Endothelial cell of umbilical vein (primary cell): Measurements from ENCODE around the gene ZNF609. TPM values are rescaled to one million over a fixed set of nuclear protein-coding genes. Genes with fewer than 3 reads are reported as not detected.

Experiments
- BruUV-seq: library from RNA; stranded (reverse); fragments of 400-500 nt; replicated peaks from 2 replicates; lab custom pipeline; 2021; lab: Mats Ljungman, UMichigan
- CTCF ChIA-PET: fragments of 300-600, 350-600 bp; sonication (Branson Sonifier 250); formaldehyde crosslinking; loops from one replicate; lab custom pipeline; 2021; ENCODE audit warnings: antibody characterized with exemption, inconsistent platforms; lab: Charles Lee
- POLR2A ChIA-PET: fragments of 300-600, 350-600 bp; sonication (Branson Sonifier 250); formaldehyde crosslinking; loops from one replicate; lab custom pipeline; 2021; ENCODE audit warnings: antibody characterized with exemption, inconsistent platforms; lab: Charles Lee
- DNase-seq: peaks from one replicate; pipeline ENCODE4 v3.0.0-alpha.2; 2011; ENCODE audit warnings: low read depth, low spot score
- FAIRE-seq: peaks from 2 replicates; lab custom pipeline; 2011; peaks lifted over from hg19 to GRCh38; lab: Jason Lieb, UNC
- H2AFZ ChIP-seq: 2 replicates; pipeline ENCODE4 v1.6.0; 2012; ENCODE audit warnings: low read depth, low read length, control low read depth, inconsistent platforms
- H3K27ac ChIP-seq: 2 replicates; pipeline ENCODE4 v1.5.1; 2011; ENCODE audit warnings: low read depth, mild to moderate bottlenecking, control low read depth, low read length, moderate library complexity; ENCODE audit not compliant: insufficient read depth
- H3K27me3 ChIP-seq, 2 experiments: 2 replicates each; pipeline versions ENCODE4 v1.6.0 to v1.6.1; 2011; ENCODE audit warnings: low read length in 2 of 2, mixed read lengths in 1 of 2; ENCODE audit not compliant: control insufficient read depth in 2 of 2, insufficient read depth in 2 of 2
- H3K36me3 ChIP-seq, 2 experiments: 2 replicates in 1 of 2; 3 replicates in 1 of 2; pipeline ENCODE4 v1.5.1; 2011; ENCODE audit warnings: low read length in 2 of 2, mild to moderate bottlenecking in 1 of 2, moderate library complexity in 1 of 2; ENCODE audit not compliant: control insufficient read depth in 2 of 2, insufficient read depth in 2 of 2; ENCODE audit errors: extremely low read depth in 1 of 2
- H3K4me1 ChIP-seq: 3 replicates; pipeline ENCODE4 v1.5.1; 2011; ENCODE audit warnings: mild to moderate bottlenecking, low read length; ENCODE audit not compliant: control insufficient read depth, insufficient read depth; ENCODE audit errors: extremely low read depth
- H3K4me2 ChIP-seq: 2 replicates; pipeline ENCODE4 v1.6.1; 2011; ENCODE audit warnings: low read length, control low read depth, mixed read lengths; ENCODE audit not compliant: insufficient read depth
- H3K4me3 ChIP-seq, 3 experiments: fragments of 200-600 bp in 1 of 3; sonication (generic), shearing (Covaris generic) in 1 of 3; replicated peaks in 1 of 3; 2 replicates each; pipeline ENCODE4 v1.5.1; 2011 to 2016; ENCODE audit warnings: control low read depth in 3 of 3, low read length in 3 of 3, mild to moderate bottlenecking in 2 of 3, inconsistent platforms in 1 of 3, low read depth in 1 of 3, moderate library complexity in 1 of 3; ENCODE audit not compliant: insufficient read depth in 1 of 3
- H3K79me2 ChIP-seq: 2 replicates; pipeline ENCODE4 v1.6.0; 2012; ENCODE audit warnings: low read length, inconsistent platforms; ENCODE audit not compliant: control insufficient read depth, insufficient read depth
- H3K9ac ChIP-seq: replicated peaks from 2 replicates; pipeline ENCODE3; 2011; ENCODE audit warnings: low read length, control low read depth; ENCODE audit not compliant: insufficient read depth; ENCODE audit errors: extremely low read depth
- H3K9me1 ChIP-seq: replicated peaks from 3 replicates; pipeline ENCODE4 v1.6.0; 2011; ENCODE audit warnings: mild to moderate bottlenecking, low read length; ENCODE audit not compliant: control insufficient read depth, insufficient read depth; ENCODE audit errors: extremely low read depth
- H3K9me3 ChIP-seq: replicated peaks from 2 replicates; pipeline ENCODE4 v1.5.1; 2012; ENCODE audit warnings: low read length, inconsistent platforms; ENCODE audit not compliant: control insufficient read depth, insufficient read depth
- H4K20me1 ChIP-seq: replicated peaks from 2 replicates; pipeline ENCODE3; 2011; ENCODE audit warnings: mild to moderate bottlenecking, low read length; ENCODE audit not compliant: control insufficient read depth, insufficient read depth; ENCODE audit errors: extremely low read depth
- EZH2 ChIP-seq: IDR thresholded peaks from 2 replicates; pipeline ENCODE4 v1.6.1; 2012; ENCODE audit warnings: borderline replicate concordance, low read depth, mild to moderate bottlenecking, moderate library complexity, low read length, inconsistent platforms; ENCODE audit not compliant: severe bottlenecking
- FOS ChIP-seq: IDR thresholded peaks from 2 replicates; pipeline ENCODE4 v1.6.1; 2011; ENCODE audit warnings: mild to moderate bottlenecking, low read length, moderate library complexity, borderline replicate concordance; ENCODE audit not compliant: insufficient read depth
- GATA2 ChIP-seq: IDR thresholded peaks from 2 replicates; pipeline ENCODE4 v1.7.0; 2011; ENCODE audit warnings: low read depth, mild to moderate bottlenecking, moderate library complexity, mixed read lengths, low read length; ENCODE audit not compliant: insufficient read length, insufficient read depth
- JUN ChIP-seq: IDR thresholded peaks from 2 replicates; pipeline ENCODE4 v1.6.1; 2011; ENCODE audit warnings: borderline replicate concordance, low read depth; ENCODE audit not compliant: insufficient read length, insufficient read depth
- MYC ChIP-seq: IDR thresholded peaks from one replicate; pipeline ENCODE4 v1.6.1; 2011; ENCODE audit warnings: mild to moderate bottlenecking, low read depth, low read length
- POLR2A ChIP-seq: IDR thresholded peaks from 2 replicates; pipeline ENCODE4 v1.6.1; 2012; ENCODE audit warnings: low read depth, mild to moderate bottlenecking, control low read depth, low read length
- POLR2AphosphoS5 ChIP-seq: IDR thresholded peaks from 2 replicates; pipeline ENCODE4 v1.6.1; 2012; ENCODE audit warnings: low read depth, mild to moderate bottlenecking, control low read depth, low read length, moderate library complexity; ENCODE audit not compliant: insufficient read depth
- dilution Hi-C: fragments of 300-500 bp; cut with MboI; formaldehyde crosslinking; loops from one replicate; pipeline ENCODE4 v1.15.0; 2019; ENCODE audit warnings: low sequenced_read_pairs; ENCODE audit not compliant: extremely low pct_ligation_motif_present
- intact Hi-C: fragments of 100-400 bp; cut with micrococcal nuclease; formaldehyde crosslinking; loops from one replicate; pipeline ENCODE4 v1.10.0; 2022
- polyA plus RNA-seq, 4 experiments: library from polyadenylated mRNA; depleted of rRNA in 3 of 4; stranded (reverse) in 3 of 4; unstranded in 1 of 4; fragments of >200 nt; gene quantifications; 2 replicates each; pipeline versions ENCODE4 v1.2.1 to v1.2.3, GENCODE V29; 2011 to 2012; ENCODE audit warnings: missing spikeins in 1 of 4
- total RNA-seq: library from RNA; stranded (reverse); gene quantifications from 2 replicates; pipeline ENCODE4 v1.2.3, GENCODE V29; 2021
- TF ChIP-seq, protein P1 (sequence below), 2 donors: IDR thresholded peaks; 1 replicate in 1 of 2; 2 replicates in 1 of 2; pipeline ENCODE4 v1.5.1; 2011; ENCODE audit warnings: low read length in 2 of 2, mild to moderate bottlenecking in 2 of 2, moderate library complexity in 2 of 2, control low read depth in 1 of 2, inconsistent platforms in 1 of 2, low read depth in 1 of 2; ENCODE audit not compliant: insufficient read depth in 1 of 2; ENCODE audit errors: extremely low read depth in 1 of 2
- TF ChIP-seq, protein P2 (sequence below): IDR thresholded peaks from 2 replicates; pipeline ENCODE4 v1.6.1; 2011; ENCODE audit not compliant: insufficient read depth, insufficient read length

Gene ZNF609
- total and polyA plus RNA-seq, 2 donors (not counting 3 experiments of a cell fraction or from before 2014, with no cell fraction given) = 18.2 to 49.6 TPM

DNA sequence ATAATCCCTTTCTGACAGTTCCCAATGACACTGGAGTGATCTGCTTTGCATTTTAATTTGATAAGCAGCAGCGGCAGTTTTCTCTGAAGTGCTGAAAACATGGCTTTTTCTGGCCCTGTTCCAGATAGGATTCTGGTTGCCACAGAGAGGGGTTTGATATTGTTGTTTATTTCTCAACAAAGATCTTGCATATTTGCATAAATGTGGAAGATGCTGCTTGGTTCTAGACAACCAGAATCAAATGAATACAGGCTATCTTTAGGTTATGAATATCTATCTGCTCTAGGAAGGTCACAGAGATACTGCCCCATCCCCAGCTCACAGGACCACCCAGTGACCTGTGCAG is 137.1 kb downstream of the ZNF609 start:
- H3K4me2 ChIP-seq = no peak overlapping the region
- DNase-seq = no peak
- H3K79me2 ChIP-seq = peaks cover 72% of the 10 kb centered on the region
- ChIA-PET CTCF (interaction anchor here (0.7 to 1.5 kb wide), 2 partner anchors 171 to 172 kb away, joined by 3 read pairs; no protein-coding TSS in a partner anchor), POLR2A (no interaction called here)
- no peaks in the 10 kb centered on the region for H3K9me3 ChIP-seq
- no peaks in the 10 kb centered on the region for H3K27me3 ChIP-seq
- H4K20me1 ChIP-seq = peaks cover 15% of the 10 kb centered on the region
- TF ChIP-seq EZH2 (no peak), POLR2AphosphoS5 (no peak), FOS (no peak), MYC (no peak), JUN (no peak), GATA2 (no peak), POLR2A (no peak)
- TF ChIP-seq, protein P1, sequence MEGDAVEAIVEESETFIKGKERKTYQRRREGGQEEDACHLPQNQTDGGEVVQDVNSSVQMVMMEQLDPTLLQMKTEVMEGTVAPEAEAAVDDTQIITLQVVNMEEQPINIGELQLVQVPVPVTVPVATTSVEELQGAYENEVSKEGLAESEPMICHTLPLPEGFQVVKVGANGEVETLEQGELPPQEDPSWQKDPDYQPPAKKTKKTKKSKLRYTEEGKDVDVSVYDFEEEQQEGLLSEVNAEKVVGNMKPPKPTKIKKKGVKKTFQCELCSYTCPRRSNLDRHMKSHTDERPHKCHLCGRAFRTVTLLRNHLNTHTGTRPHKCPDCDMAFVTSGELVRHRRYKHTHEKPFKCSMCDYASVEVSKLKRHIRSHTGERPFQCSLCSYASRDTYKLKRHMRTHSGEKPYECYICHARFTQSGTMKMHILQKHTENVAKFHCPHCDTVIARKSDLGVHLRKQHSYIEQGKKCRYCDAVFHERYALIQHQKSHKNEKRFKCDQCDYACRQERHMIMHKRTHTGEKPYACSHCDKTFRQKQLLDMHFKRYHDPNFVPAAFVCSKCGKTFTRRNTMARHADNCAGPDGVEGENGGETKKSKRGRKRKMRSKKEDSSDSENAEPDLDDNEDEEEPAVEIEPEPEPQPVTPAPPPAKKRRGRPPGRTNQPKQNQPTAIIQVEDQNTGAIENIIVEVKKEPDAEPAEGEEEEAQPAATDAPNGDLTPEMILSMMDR (IDR thresholded peaks at IDR 0.05; ENCODE audit: extremely low read depth in 1 of 2, insufficient read depth in 1 of 2, low read depth in 1 of 2, low read length in 2 of 2) = no peak
- TF ChIP-seq, protein P2, sequence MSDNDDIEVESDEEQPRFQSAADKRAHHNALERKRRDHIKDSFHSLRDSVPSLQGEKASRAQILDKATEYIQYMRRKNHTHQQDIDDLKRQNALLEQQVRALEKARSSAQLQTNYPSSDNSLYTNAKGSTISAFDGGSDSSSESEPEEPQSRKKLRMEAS = no peak
- dilution Hi-C loops (no loop called here), intact Hi-C loops (no loop called here)
- no peaks in the 10 kb centered on the region for H3K9me1 ChIP-seq
- H3K4me3 ChIP-seq = no peak overlapping the region
- peaks cover 17% of the 10 kb centered on the region for H3K4me1 ChIP-seq
- no peak overlapping the region for H3K9ac ChIP-seq
- H3K27ac ChIP-seq = no peak overlapping the region
- no TSS peak for BruUV-seq
- no peak overlapping the region for H2AFZ ChIP-seq
- H3K36me3 ChIP-seq = no peaks in the 10 kb centered on the region
- FAIRE-seq = no peak
